Endothelial cell (in vitro differentiated cells): ENCODE measurements around the gene SLC31A1. TPM values are rescaled to one million over a fixed set of nuclear protein-coding genes. Genes with fewer than 3 reads are reported as not detected.

ENCODE experiments used
- DNase-seq: peaks from one replicate; pipeline ENCODE4 v3.0.0; 2021; ENCODE audit warnings: low spot score
- H3K27ac Mint-ChIP-seq: one replicate; pipeline ENCODE4 v1.8.0; 2021; ENCODE audit warnings: mixed read lengths, inconsistent platforms; ENCODE audit not compliant: unreplicated experiment
- H3K27me3 Mint-ChIP-seq: one replicate; pipeline ENCODE4 v1.8.0; 2021; ENCODE audit warnings: mild to moderate bottlenecking, moderate library complexity, mixed read lengths, inconsistent platforms; ENCODE audit not compliant: unreplicated experiment
- H3K36me3 Mint-ChIP-seq: one replicate; pipeline ENCODE4 v1.8.0; 2021; ENCODE audit warnings: mild to moderate bottlenecking, low read depth, mixed read lengths, inconsistent platforms; ENCODE audit not compliant: unreplicated experiment
- H3K4me1 Mint-ChIP-seq: one replicate; pipeline ENCODE4 v1.8.0; 2021; ENCODE audit warnings: mild to moderate bottlenecking, mixed read lengths, inconsistent platforms; ENCODE audit not compliant: unreplicated experiment
- H3K4me3 Mint-ChIP-seq: one replicate; pipeline ENCODE4 v1.8.0; 2021; ENCODE audit warnings: mild to moderate bottlenecking, mixed read lengths, inconsistent platforms; ENCODE audit not compliant: unreplicated experiment
- H3K9me3 Mint-ChIP-seq: one replicate; pipeline ENCODE4 v1.8.0; 2021; ENCODE audit warnings: mixed read lengths, inconsistent platforms; ENCODE audit not compliant: unreplicated experiment
- total RNA-seq: library from RNA; stranded (reverse); fragmentation: NEBNext Ultra II Directional; extraction: Animal tissue kit (Norgen Biotek cat#: 25700); gene quantifications from one replicate; pipeline ENCODE4 v1.2.1, GENCODE V29; 2021; ENCODE audit not compliant: unreplicated experiment
- TF ChIP-seq, protein P1 (sequence below): fragments of 200-600 bp; sonication (generic); IDR thresholded peaks from one replicate; pipeline ENCODE4 v1.5.0; 2021; ENCODE audit warnings: antibody characterized with exemption; ENCODE audit not compliant: unreplicated experiment

SLC31A1 gene
- total RNA-seq, 1 donor from 2014 or later, result 23.2 TPM

DNA sequence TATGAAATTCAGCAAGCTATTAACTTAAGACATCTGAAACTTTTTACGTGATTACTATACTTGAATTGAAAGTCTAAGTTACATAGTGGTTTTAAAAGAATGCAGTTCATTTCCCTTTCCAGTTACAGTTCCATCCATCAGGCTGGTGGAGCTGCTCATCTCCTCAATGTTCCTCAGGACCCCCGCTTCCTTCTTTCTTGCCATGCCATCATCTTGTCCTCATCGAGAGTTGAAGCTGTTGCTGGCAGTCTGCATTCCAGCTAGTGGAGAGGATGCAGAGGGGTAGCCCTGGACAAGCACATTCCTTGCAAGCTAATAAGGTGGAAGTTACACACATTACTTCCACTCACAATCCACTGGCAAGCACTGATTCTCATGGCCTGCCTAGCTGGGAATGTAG is 90.6 kb downstream of the SLC31A1 start:
- H3K27me3 Mint-ChIP-seq, result no peaks in the 10 kb centered on the region
- H3K4me1 Mint-ChIP-seq, result no peaks in the 10 kb centered on the region
- H3K4me3 Mint-ChIP-seq, result no peak overlapping the region
- no peak for DNase-seq
- H3K36me3 Mint-ChIP-seq, result no peaks in the 10 kb centered on the region
- no peak overlapping the region for H3K27ac Mint-ChIP-seq
- H3K9me3 Mint-ChIP-seq, result no peaks in the 10 kb centered on the region
- TF ChIP-seq, protein P1, sequence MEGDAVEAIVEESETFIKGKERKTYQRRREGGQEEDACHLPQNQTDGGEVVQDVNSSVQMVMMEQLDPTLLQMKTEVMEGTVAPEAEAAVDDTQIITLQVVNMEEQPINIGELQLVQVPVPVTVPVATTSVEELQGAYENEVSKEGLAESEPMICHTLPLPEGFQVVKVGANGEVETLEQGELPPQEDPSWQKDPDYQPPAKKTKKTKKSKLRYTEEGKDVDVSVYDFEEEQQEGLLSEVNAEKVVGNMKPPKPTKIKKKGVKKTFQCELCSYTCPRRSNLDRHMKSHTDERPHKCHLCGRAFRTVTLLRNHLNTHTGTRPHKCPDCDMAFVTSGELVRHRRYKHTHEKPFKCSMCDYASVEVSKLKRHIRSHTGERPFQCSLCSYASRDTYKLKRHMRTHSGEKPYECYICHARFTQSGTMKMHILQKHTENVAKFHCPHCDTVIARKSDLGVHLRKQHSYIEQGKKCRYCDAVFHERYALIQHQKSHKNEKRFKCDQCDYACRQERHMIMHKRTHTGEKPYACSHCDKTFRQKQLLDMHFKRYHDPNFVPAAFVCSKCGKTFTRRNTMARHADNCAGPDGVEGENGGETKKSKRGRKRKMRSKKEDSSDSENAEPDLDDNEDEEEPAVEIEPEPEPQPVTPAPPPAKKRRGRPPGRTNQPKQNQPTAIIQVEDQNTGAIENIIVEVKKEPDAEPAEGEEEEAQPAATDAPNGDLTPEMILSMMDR, result no peak

DNA sequence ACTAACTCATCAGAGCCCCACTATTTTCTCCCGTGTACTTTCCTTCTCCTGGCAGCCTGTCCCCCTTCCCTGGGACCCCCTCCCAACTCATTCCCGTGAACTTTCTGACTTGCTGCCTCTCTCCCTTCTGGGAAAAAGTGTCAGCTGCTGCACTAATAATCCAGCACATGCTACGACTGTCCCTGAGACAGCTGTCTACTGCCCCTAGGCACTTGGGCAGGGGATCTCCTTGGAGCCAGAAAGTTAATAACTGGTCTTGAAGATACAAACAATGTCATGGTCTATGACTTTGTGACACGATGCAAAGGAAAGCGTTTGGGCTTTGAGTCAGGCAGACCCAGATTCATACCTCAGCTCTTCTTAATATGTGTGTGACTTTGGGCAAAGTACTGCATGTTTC is 91.9 kb downstream of the SLC31A1 start:
- TF ChIP-seq, protein P1, result no peak
- H3K9me3 Mint-ChIP-seq, result no peaks in the 10 kb centered on the region
- H3K4me3 Mint-ChIP-seq, result no peak overlapping the region
- H3K36me3 Mint-ChIP-seq, result no peaks in the 10 kb centered on the region
- H3K27ac Mint-ChIP-seq, result no peak overlapping the region
- H3K4me1 Mint-ChIP-seq, result no peaks in the 10 kb centered on the region
- no peaks in the 10 kb centered on the region for H3K27me3 Mint-ChIP-seq
- DNase-seq, result no peak

Other genes with a start within 250 kb of the SLC31A1 start
- gene ZNF883, start 209.4 kb upstream of the SLC31A1 start, total RNA-seq, result 6.1 TPM
- gene ZFP37, start 164.8 kb upstream of the SLC31A1 start, total RNA-seq, result 4.2 TPM
- gene SLC31A2, start 70.5 kb upstream of the SLC31A1 start, total RNA-seq, result 2.1 TPM
- 30.2 TPM for gene FKBP15, start 267 bp upstream of the SLC31A1 start, total RNA-seq
- gene CDC26, start 54.0 kb downstream of the SLC31A1 start, total RNA-seq, result 27.0 TPM
- 20.5 TPM for gene PRPF4, start 54.1 kb downstream of the SLC31A1 start, total RNA-seq
- not detected for gene RNF183, start 81.8 kb downstream of the SLC31A1 start, total RNA-seq
- 0.95 TPM for gene WDR31, start 118.7 kb downstream of the SLC31A1 start, total RNA-seq
- 0.15 TPM for gene BSPRY, start 128.0 kb downstream of the SLC31A1 start, total RNA-seq
- gene HDHD3, start 155.4 kb downstream of the SLC31A1 start, total RNA-seq, result 8.4 TPM
- 19.3 TPM for gene ALAD, start 179.7 kb downstream of the SLC31A1 start, total RNA-seq
- gene POLE3, start 189.1 kb downstream of the SLC31A1 start, total RNA-seq, result 28.7 TPM
- gene C9orf43, start 189.2 kb downstream of the SLC31A1 start, total RNA-seq, result 0.92 TPM
- gene RGS3, start 242.2 kb downstream of the SLC31A1 start, total RNA-seq, result 474 TPM